NOMO-1 treated with DMSO at 0.1 percent for 48 hours (cell line): Measurements from ENCODE around the gene CDC42BPA.
"Not testable (repeated sequence)": the region's sequence is repeated elsewhere in the genome, so short reads cannot be mapped to it uniquely, and the experiment has no call there.

Source experiments
- DNase-seq: peaks from one replicate; lab custom pipeline; 2025; ENCODE audit not compliant: unreplicated experiment; lab: John Stamatoyannopoulos, UW

The CDC42BPA gene

DNA sequence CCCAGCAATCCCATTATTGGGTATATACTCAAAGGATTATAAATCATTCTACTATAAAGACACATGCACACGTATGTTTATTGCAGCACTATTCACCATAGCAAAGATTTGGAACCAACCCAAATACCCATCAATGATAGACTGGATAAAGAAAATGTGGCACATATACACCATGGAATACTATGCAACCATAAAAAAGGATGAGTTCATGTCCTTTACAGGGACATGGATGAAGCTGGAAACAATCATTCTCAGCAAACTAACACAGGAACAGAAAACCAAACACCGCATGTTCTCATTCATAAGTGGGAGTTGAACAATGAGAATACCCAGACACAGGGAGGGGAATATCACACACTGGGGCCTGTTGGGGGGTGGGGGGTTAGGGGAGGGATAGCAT, 318.7 kb downstream of the CDC42BPA start:
- DNase-seq, result not testable (repeated sequence)

GRCh38 chr1:226995365-226996332, 322.6 kb downstream of the CDC42BPA start:
- DNase-seq, result no peak

- DNase-seq, result no peak
These were observed 323.5 kb downstream of the CDC42BPA start for GRCh38 chr1:226994586-226995364.

- DNase-seq, result no peak
These were observed 324.3 kb downstream of the CDC42BPA start for GRCh38 chr1:226993814-226994585.

DNA sequence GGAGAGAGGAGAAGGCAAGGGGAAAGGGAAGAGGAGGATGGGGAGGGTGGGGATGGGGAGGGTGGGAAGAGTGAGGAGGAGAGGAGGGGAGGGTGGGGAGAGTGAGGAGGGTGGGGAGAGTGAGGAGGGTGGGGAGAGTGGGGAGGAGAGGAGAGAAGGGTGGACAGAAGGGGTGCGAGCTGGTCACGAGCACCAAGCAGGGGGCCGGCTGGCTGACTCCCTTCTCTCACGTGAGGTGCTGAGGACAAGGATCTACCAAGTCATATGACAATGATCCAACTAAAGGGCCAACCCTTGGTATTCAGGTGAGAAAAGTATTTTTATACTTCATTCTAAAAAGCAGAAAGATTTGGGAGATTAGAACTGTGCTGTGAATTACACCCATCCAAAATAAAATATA, 326.4 kb downstream of the CDC42BPA start:
- no peak for DNase-seq

- peak; percentile 21 for DNase-seq
These were observed 328.1 kb downstream of the CDC42BPA start for GRCh38 chr1:226990133-226990716.

DNA sequence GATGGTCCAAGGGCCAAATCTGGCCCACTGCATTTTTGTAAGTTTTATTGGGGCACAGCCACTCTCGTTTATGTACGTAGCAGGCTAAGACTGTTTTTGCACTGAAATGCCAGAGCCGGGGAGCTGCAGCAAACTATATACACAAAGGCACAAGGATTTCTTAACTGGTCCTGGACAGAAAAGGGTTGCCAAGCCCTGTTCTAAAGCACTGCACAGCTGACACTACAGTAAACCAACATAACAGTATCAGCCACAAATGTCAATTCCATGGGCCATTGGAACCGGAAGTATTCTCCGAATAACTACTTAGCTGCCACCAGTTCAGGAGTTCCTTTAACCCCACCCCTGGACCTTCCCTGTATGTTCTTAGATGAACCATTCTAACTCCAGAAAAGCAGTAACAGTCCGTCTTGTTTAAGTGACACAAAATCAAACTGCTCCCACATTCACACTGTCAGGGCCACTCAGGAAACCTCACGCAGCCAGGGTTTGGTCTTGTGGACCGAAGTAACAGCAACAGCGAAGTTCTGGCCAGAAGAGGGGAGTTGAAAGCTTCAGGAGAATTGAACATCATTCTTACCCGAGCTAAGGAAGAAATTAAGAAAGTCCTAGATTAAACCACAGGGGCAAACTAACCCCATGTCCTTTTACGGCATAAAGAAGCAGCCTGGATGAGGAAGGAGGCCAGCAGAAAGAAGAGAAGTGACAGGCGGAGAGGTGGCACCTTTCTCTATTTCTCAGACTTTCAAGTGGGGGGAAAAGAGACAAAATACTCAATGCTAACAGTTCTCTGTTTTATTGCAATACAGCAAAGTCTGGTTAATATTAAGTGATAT, 329.0 kb downstream of the CDC42BPA start:
- DNase-seq, result peak; percentile 2

- no peak for DNase-seq
These were observed 330.0 kb downstream of the CDC42BPA start for GRCh38 chr1:226988334-226988666.

- DNase-seq, result no peak
These were observed 330.5 kb downstream of the CDC42BPA start for GRCh38 chr1:226987623-226988333.

DNA sequence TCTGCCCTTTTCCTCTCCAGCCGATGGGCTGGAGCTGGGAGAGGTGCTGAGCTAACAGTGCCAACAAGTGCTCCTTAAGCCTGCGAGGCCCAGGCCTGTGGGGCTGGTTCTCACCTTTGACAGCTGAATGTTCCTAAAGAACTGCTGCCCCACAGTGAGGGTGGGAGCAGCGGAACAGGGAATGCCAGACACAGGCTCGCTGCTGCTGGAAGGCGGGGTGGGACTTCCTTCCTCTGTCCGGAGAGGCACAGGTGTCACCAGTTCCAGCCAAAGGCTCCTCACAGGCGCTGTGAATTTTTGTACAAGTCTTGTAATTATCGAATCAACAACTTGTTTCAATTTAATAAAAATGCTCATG, 331.1 kb downstream of the CDC42BPA start:
- DNase-seq, result no peak

GRCh38 chr1:226986496-226987178, 331.7 kb downstream of the CDC42BPA start:
- no peak for DNase-seq

DNA sequence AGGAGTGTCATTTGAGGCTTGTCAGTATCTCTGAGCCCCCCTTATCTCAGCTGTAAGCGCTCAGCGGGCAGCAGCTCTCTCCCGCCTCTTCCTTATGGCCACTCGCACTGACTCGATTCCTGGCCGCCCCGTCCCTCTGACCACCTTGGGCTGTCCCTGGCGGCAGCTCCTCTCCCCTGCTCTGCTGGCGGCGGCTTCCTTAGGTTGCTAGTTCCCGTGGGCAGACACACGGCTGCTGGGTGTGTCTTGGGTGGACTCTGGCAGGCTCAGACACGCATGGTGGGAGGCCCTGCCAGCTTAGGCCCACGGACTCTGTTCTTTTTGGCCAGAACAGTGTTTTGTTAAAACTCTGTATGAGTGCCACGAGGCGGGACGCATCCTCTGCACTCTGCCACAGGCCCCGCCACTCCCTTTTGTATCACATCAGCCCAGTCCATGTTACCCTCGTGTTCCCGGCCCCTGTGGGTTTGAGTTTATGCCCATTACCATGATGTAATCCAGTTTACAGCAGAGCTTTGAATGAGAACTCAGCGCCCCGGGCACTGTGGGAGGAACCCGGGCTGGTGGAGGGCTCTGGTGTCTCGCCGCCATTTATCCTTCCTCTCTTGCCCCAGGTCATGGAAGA, 332.3 kb downstream of the CDC42BPA start:
- no peak for DNase-seq

DNA sequence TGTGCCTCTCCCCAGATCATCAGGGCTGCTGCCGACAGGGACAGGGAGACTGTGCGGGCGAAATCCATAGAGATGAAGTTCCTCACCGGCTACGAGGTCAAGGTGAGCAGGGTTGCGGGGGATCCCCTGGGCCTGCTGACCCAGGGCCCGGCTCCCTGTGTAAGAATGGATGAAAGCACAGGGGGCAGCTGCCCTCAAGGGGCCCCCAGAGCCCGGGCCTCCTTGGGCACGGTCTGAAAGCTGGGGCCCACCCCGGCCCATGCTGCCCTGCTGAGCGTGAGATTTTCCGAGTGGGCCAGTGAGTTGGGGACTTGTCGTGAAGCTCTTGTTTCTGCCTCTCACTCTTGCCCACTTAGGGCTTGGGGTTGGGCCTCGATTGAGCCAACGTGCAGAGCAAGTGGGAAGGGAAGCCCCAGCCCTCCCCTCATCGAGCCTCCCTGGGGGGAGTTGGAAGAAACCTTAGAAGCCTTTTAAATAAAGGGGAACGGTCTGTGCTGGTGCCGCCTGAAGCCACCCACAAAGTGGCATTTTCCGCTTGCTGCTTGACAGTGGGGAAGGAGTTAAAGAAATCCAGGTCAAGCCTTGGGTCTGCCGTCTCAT, 333.0 kb downstream of the CDC42BPA start:
- no peak for DNase-seq

- no peak for DNase-seq
These were observed 333.6 kb downstream of the CDC42BPA start for GRCh38 chr1:226984521-226985238.

- no peak for DNase-seq
These were observed 334.3 kb downstream of the CDC42BPA start for GRCh38 chr1:226983992-226984364.

DNA sequence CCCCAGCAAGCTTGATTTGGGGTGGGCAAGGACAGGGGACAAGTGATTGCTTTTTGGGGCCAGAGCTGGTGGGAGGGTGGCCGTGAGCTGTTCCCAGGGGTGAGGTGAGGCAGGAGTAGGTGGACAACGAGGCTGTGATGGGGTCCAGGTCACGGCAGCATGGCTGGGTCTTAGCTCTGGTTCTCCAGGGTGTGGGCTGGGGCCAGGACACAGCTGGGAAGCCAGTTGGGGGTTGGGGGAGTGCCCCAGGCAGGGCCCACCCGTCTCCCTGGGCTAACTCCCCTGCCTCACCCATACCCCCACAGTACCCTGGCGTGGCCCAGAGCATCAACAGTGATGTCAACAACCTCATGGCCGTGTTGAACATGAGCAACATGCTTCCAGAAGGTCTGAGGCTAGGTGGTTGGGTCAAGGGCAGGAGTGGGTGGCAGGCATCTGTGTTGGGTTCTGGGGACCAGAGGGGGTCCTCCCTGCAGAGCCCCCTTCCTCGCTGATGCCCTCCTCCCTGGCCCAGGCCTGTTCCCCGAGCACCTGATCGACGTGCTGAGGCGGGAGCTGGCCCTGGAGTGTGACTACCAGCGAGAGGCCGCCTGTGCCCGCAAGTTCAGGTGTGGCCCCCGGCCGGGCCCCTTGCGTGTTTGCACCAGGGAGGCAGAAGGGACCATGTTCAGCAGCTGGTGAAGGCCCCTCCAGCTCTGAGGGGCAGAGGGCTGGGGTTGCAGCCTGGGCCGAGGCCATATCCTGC, 334.9 kb downstream of the CDC42BPA start:
- no peak for DNase-seq
